IMR-90 (cell line): Measurements from ENCODE around the gene CCDC167.

ENCODE experiments used
- FOS ChIP-seq: fragments of 150-350 bp; IDR thresholded peaks from 2 replicates; pipeline ENCODE4 v1.6.1; 2016; ENCODE audit warnings: low read depth, low read length
- MXI1 ChIP-seq: IDR thresholded peaks from 2 replicates; pipeline ENCODE4 v1.6.1; 2012; ENCODE audit warnings: low read depth, mild to moderate bottlenecking, low read length, moderate library complexity, borderline replicate concordance
- POLR2A ChIP-seq: IDR thresholded peaks from 2 replicates; pipeline ENCODE4 v1.6.1; 2012; ENCODE audit warnings: mild to moderate bottlenecking, low read depth, low read length
- TF ChIP-seq, protein P1 (sequence below): conservative IDR thresholded peaks from 2 replicates; pipeline ENCODE4 v1.5.1; 2012; ENCODE audit warnings: mild to moderate bottlenecking, low read depth, low read length, improper control_type of control experiment
- TF ChIP-seq, protein P2 (sequence below): fragments of 150-350 bp; IDR thresholded peaks from 2 replicates; pipeline ENCODE4 v1.6.1; 2017; ENCODE audit warnings: mild to moderate bottlenecking, antibody characterized with exemption, low read length, low read depth

DNA sequence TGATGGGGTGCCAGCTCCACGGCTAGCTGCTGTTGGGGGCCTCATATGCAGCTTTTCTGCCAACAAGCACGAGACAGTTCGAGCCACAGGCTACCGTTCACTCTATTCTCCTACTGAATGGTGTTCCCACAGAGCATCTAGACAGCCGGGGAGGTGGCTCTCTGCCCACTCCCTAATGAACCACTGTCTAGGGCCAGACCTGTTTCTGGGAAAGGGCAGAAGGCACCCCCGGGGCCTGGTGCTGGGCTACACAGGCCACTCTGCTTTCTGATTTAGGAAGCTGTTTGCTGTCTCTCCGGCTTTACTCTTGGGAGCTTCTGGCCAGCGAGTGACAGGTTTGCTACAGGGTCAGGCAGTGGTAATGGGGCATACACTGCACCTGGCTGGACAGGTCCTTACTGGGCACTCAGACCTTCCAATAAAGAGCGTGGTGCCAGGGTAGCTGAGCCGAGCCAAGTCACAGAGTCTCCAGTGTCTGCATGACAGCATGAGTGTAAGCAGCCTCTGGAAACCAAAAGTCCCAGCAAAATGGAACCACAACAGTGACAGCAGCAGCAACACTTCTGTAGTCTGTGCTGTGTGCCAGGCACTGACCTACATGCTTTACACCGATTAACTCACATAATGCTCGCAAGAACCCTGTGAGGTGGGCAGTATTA, 8.4 kb downstream of the CCDC167 start:
- no peak for TF ChIP-seq FOS
- TF ChIP-seq, protein P1, sequence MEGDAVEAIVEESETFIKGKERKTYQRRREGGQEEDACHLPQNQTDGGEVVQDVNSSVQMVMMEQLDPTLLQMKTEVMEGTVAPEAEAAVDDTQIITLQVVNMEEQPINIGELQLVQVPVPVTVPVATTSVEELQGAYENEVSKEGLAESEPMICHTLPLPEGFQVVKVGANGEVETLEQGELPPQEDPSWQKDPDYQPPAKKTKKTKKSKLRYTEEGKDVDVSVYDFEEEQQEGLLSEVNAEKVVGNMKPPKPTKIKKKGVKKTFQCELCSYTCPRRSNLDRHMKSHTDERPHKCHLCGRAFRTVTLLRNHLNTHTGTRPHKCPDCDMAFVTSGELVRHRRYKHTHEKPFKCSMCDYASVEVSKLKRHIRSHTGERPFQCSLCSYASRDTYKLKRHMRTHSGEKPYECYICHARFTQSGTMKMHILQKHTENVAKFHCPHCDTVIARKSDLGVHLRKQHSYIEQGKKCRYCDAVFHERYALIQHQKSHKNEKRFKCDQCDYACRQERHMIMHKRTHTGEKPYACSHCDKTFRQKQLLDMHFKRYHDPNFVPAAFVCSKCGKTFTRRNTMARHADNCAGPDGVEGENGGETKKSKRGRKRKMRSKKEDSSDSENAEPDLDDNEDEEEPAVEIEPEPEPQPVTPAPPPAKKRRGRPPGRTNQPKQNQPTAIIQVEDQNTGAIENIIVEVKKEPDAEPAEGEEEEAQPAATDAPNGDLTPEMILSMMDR: no peak
- no peak for TF ChIP-seq MXI1
- TF ChIP-seq POLR2A: no peak
- TF ChIP-seq, protein P2, sequence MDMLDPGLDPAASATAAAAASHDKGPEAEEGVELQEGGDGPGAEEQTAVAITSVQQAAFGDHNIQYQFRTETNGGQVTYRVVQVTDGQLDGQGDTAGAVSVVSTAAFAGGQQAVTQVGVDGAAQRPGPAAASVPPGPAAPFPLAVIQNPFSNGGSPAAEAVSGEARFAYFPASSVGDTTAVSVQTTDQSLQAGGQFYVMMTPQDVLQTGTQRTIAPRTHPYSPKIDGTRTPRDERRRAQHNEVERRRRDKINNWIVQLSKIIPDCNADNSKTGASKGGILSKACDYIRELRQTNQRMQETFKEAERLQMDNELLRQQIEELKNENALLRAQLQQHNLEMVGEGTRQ: no peak
